Measurements from ENCODE around the gene MYT1.

Gene MYT1

GRCh38 chr20:64193058-64193457, 28.8 kb downstream of the MYT1 start:
- DNase-seq, result no peak

- DNase-seq, result no peak
These were observed 30.0 kb downstream of the MYT1 start for GRCh38 chr20:64194269-64194668.

- no peak for DNase-seq
These were observed 32.1 kb downstream of the MYT1 start for GRCh38 chr20:64196309-64196708.

- DNase-seq, result no peak
These were observed 32.6 kb downstream of the MYT1 start for GRCh38 chr20:64196847-64197306.

- DNase-seq, result no peak
These were observed 34.1 kb downstream of the MYT1 start for GRCh38 chr20:64198347-64198746.

- no peak for DNase-seq
These were observed 35.1 kb downstream of the MYT1 start for GRCh38 chr20:64199395-64199794.

GRCh38 chr20:64200740-64201139, 36.5 kb downstream of the MYT1 start:
- no peak for DNase-seq

- DNase-seq, result no peak
These were observed 37.4 kb downstream of the MYT1 start for GRCh38 chr20:64201653-64202052.

GRCh38 chr20:64203037-64203777, 39.0 kb downstream of the MYT1 start:
- no peak for DNase-seq

GRCh38 chr20:64205611-64206026, 41.4 kb downstream of the MYT1 start:
- no peak for DNase-seq

GRCh38 chr20:64206614-64207013, 42.4 kb downstream of the MYT1 start:
- no peak for DNase-seq

- no peak for DNase-seq
These were observed 43.7 kb downstream of the MYT1 start for GRCh38 chr20:64207641-64208590.

- no peak for DNase-seq
These were observed 44.9 kb downstream of the MYT1 start for GRCh38 chr20:64209148-64209547.

- DNase-seq, result no peak
These were observed 46.6 kb downstream of the MYT1 start for GRCh38 chr20:64210656-64211369.

GRCh38 chr20:64211874-64212658, 47.8 kb downstream of the MYT1 start:
- no peak for DNase-seq

- no peak for DNase-seq
These were observed 48.5 kb downstream of the MYT1 start for GRCh38 chr20:64212755-64213154.

GRCh38 chr20:64214113-64214512, 49.9 kb downstream of the MYT1 start:
- no peak for DNase-seq

- DNase-seq, result no peak
These were observed 50.7 kb downstream of the MYT1 start for GRCh38 chr20:64214952-64215351.

GRCh38 chr20:64216036-64216435, 51.8 kb downstream of the MYT1 start:
- no peak for DNase-seq

GRCh38 chr20:64216910-64217309, 52.7 kb downstream of the MYT1 start:
- no peak for DNase-seq

GRCh38 chr20:64217539-64218221, 53.4 kb downstream of the MYT1 start:
- DNase-seq, result no peak
